Tibial nerve (tissue), 4 donors: ENCODE data around the gene ANAPC2. TPM values are rescaled to one million over a fixed set of nuclear protein-coding genes. Genes with fewer than 3 reads are reported as not detected.

Experiments used
- DNase-seq, 2 donors: peaks; one replicate each; pipeline ENCODE4 v3.0.0-alpha.2; 2019; ENCODE audit warnings: low spot score in 2 of 2
- H3K27ac ChIP-seq, 4 donors: fragments of 200-600 bp; sonication (generic) in 3 of 4; one replicate each; pipeline ENCODE4 v1.5.1; 2017 to 2019; ENCODE audit warnings: mild to moderate bottlenecking in 1 of 4
- H3K27me3 ChIP-seq, 2 donors: fragments of 200-600 bp; sonication (generic) in 1 of 2; one replicate each; pipeline versions ENCODE4 v1.5.1 to v1.6.0; 2017 to 2019
- H3K36me3 ChIP-seq, 3 donors: fragments of 200-600 bp; sonication (generic); one replicate each; pipeline ENCODE4 v1.5.1; 2018 to 2019
- H3K4me1 ChIP-seq, 4 donors: fragments of 200-600 bp; sonication (generic) in 3 of 4; one replicate each; pipeline ENCODE4 v1.5.1; 2017 to 2019
- H3K4me3 ChIP-seq, 4 donors: fragments of 200-600 bp; sonication (generic) in 3 of 4; one replicate each; pipeline ENCODE4 v1.5.1; 2017 to 2019; ENCODE audit warnings: mild to moderate bottlenecking in 1 of 4, moderate library complexity in 1 of 4
- H3K9me3 ChIP-seq, 4 donors: fragments of 200-600 bp; sonication (generic) in 3 of 4; one replicate each; pipeline ENCODE4 v1.5.1; 2017 to 2019
- CTCF ChIP-seq, 5 experiments: fragments of 200-600 bp in 3 of 5; fragments of 450-650 bp in 2 of 5; sonication (generic) in 3 of 5; IDR thresholded peaks; one replicate each; pipeline ENCODE4 v1.5.1; 2016 to 2019; ENCODE audit warnings: antibody characterized with exemption in 5 of 5, mild to moderate bottlenecking in 3 of 5, moderate library complexity in 2 of 5
- EP300 ChIP-seq, 2 donors: sonication (generic); formaldehyde crosslinking; IDR thresholded peaks; one replicate each; pipeline ENCODE4 v1.6.1; 2017; ENCODE audit warnings: antibody characterized with exemption in 2 of 2, mild to moderate bottlenecking in 1 of 2
- POLR2A ChIP-seq, 2 donors: fragments of 450-650 bp; IDR thresholded peaks; one replicate each; pipeline ENCODE4 v1.6.1; 2017; ENCODE audit warnings: antibody characterized with exemption in 2 of 2, mild to moderate bottlenecking in 2 of 2, moderate library complexity in 2 of 2
- WGBS, 2 donors: methylation state at CpG; one replicate each; pipeline ENCODE4 v1.1.5; 2018; 5-methylcytosine and 5-hydroxymethylcytosine counted together
- small RNA-seq: library from RNA; depleted of rRNA; stranded (forward); fragments of <200 nt; gene quantifications from one replicate; pipeline ENCODE3, GENCODE V24; 2016
- total RNA-seq, 4 donors: library from RNA; depleted of rRNA; stranded (reverse); fragments of >200 nt; gene quantifications; one replicate each; pipeline ENCODE4 v1.1.0, GENCODE V29; 2016

The ANAPC2 gene
- total RNA-seq, 4 donors from 2014 or later, result 41.6 to 73.0 (median 58.9) TPM

- H3K4me3 ChIP-seq, result peak overlapping the region in 3 of 4 donors; percentile 55 to 65 (median 61)
- H3K9me3 ChIP-seq, result peaks cover 0 to 28% (median 0%) of the 10 kb centered on the region in 4 donors
- H3K27ac ChIP-seq, result peak overlapping the region in 2 of 4 donors; percentile 14 to 79
- H3K27me3 ChIP-seq, result peaks cover 0 to 8% of the 10 kb centered on the region in 2 donors
- H3K36me3 ChIP-seq, result no peaks in the 10 kb centered on the region
- WGBS, 2 donors, result 62 to 64% methylated on average over 19 of the region's 19 CpGs
- H3K4me1 ChIP-seq, result peaks cover 0 to 33% (median 9%) of the 10 kb centered on the region in 4 donors
- TF ChIP-seq POLR2A (IDR thresholded peaks at IDR 0.05) (no peak), EP300 (IDR thresholded peaks at IDR 0.05) (no peak), CTCF (IDR thresholded peaks at IDR 0.05) (no peak)
- no peak for DNase-seq
These were observed 60.0 kb downstream of the ANAPC2 start for GRCh38 chr9:137128158-137128861.

- TF ChIP-seq CTCF (IDR thresholded peaks at IDR 0.05) (no peak), POLR2A (IDR thresholded peaks at IDR 0.05) (no peak), EP300 (IDR thresholded peaks at IDR 0.05) (no peak)
- peak overlapping the region in 2 of 4 donors; percentile 14 to 60 for H3K27ac ChIP-seq
- whole genome bisulfite sequencing, 2 donors, result 61 to 63% methylated on average over 24 of the region's 24 CpGs
- H3K4me3 ChIP-seq, result peak overlapping the region in 2 of 4 donors; percentile 26 to 34
- peaks cover 0 to 33% (median 9%) of the 10 kb centered on the region in 4 donors for H3K4me1 ChIP-seq
- no peak for DNase-seq
- H3K27me3 ChIP-seq, result peaks cover 0 to 5% of the 10 kb centered on the region in 2 donors
- H3K9me3 ChIP-seq, result peaks cover 0 to 24% (median 0%) of the 10 kb centered on the region in 4 donors
- H3K36me3 ChIP-seq, result no peaks in the 10 kb centered on the region
These were observed 60.8 kb downstream of the ANAPC2 start for GRCh38 chr9:137127301-137128157.

GRCh38 chr9:137126786-137127185, 61.6 kb downstream of the ANAPC2 start:
- DNase-seq, result no peak
- Histone ChIP-seq H3K4me1 (peaks cover 0 to 33% (median 9%) of the 10 kb centered on the region in 4 donors), H3K9me3 (peaks cover 0 to 18% (median 0%) of the 10 kb centered on the region in 4 donors), H3K27me3 (peaks cover 0 to 5% of the 10 kb centered on the region in 2 donors), H3K4me3 (peak overlapping the region in 1 of 4 donors; percentile 34), H3K36me3 (no peaks in the 10 kb centered on the region), H3K27ac (peak overlapping the region in 1 of 4 donors; percentile 60)
- no peak for TF ChIP-seq POLR2A (IDR thresholded peaks at IDR 0.05)
- no peak for TF ChIP-seq EP300 (IDR thresholded peaks at IDR 0.05)
- TF ChIP-seq CTCF (IDR thresholded peaks at IDR 0.05), result no peak
- WGBS, 2 donors, result 51 to 60% methylated on average over 3 of the region's 3 CpGs

Small RNA genes within 50 kb of the gene (small RNA-seq; reads per million reads assigned to genes)
- gene MIR3621, result not detected

Other genes with a start within 250 kb of the ANAPC2 start
- gene FBXW5, start 243.8 kb downstream of the ANAPC2 start, total RNA-seq, result 100 to 1,000 TPM; 138 to 227 (median 193) TPM
- gene C8G, start 243.3 kb downstream of the ANAPC2 start, total RNA-seq, result 1 to 10 TPM in 2 of 4 donors, not detected in 2; 3.3 to 5.1 TPM
- gene LCN12, start 236.3 kb downstream of the ANAPC2 start, total RNA-seq, result 10 to 100 TPM in 2 of 4 donors, 1 to 10 TPM in 2; 2.4 to 16.8 (median 7.8) TPM
- gene PTGDS, start 211.1 kb downstream of the ANAPC2 start, total RNA-seq, result 1,000 to 10,000 TPM; 1,059 to 8,972 (median 6,550) TPM
- 10 to 100 TPM; 14.7 to 86.3 (median 64.3) TPM for gene LCNL1, start 205.6 kb downstream of the ANAPC2 start, total RNA-seq
- 100 to 1,000 TPM in 1 of 4 donors, 10 to 100 TPM in 3; 65.7 to 142 (median 68.9) TPM for gene PAXX, start 196.1 kb downstream of the ANAPC2 start, total RNA-seq
- 100 to 1,000 TPM in 1 of 4 donors, 10 to 100 TPM in 2, 1 to 10 TPM in 1; 1.2 to 120 (median 38.0) TPM for gene CLIC3, start 192.0 kb downstream of the ANAPC2 start, total RNA-seq
- 100 to 1,000 TPM; 136 to 291 (median 196) TPM for gene ABCA2, start 160.3 kb downstream of the ANAPC2 start, total RNA-seq
- under 1 TPM in 1 of 4 donors, not detected in 3; 0.60 TPM for gene FUT7, start 156.5 kb downstream of the ANAPC2 start, total RNA-seq
- gene NPDC1, start 142.4 kb downstream of the ANAPC2 start, total RNA-seq, result 100 to 1,000 TPM in 3 of 4 donors, 10 to 100 TPM in 1; 80.6 to 269 (median 182) TPM
- gene ENTPD2, start 134.5 kb downstream of the ANAPC2 start, total RNA-seq, result 10 to 100 TPM in 3 of 4 donors, 1 to 10 TPM in 1; 7.0 to 21.0 (median 18.1) TPM
- under 1 TPM in 2 of 4 donors, not detected in 2; 0.22 to 0.90 TPM for gene SAPCD2, start 118.0 kb downstream of the ANAPC2 start, total RNA-seq
- 10 to 100 TPM in 2 of 4 donors, 1 to 10 TPM in 2; 8.1 to 20.7 (median 12.3) TPM for gene UAP1L1, start 111.0 kb downstream of the ANAPC2 start, total RNA-seq
- gene MAN1B1, start 101.6 kb downstream of the ANAPC2 start, total RNA-seq, result 10 to 100 TPM; 47.3 to 58.1 (median 52.1) TPM
- 100 to 1,000 TPM in 3 of 4 donors, 10 to 100 TPM in 1; 74.7 to 272 (median 145) TPM for gene DPP7, start 73.8 kb downstream of the ANAPC2 start, total RNA-seq
- under 1 TPM in 1 of 4 donors, not detected in 3; 0.21 TPM for gene GRIN1, start 49.4 kb downstream of the ANAPC2 start, total RNA-seq
- not detected for gene LRRC26, start 18.5 kb downstream of the ANAPC2 start, total RNA-seq
- gene TMEM210, start 16.5 kb downstream of the ANAPC2 start, total RNA-seq, result not detected
- 10 to 100 TPM; 37.3 to 73.9 (median 53.5) TPM for gene SSNA1, start 116 bp upstream of the ANAPC2 start, total RNA-seq
- 10 to 100 TPM in 1 of 4 donors, 1 to 10 TPM in 3; 6.8 to 12.3 (median 8.9) TPM for gene TPRN, start 12.2 kb upstream of the ANAPC2 start, total RNA-seq
- gene TMEM203, start 17.1 kb upstream of the ANAPC2 start, total RNA-seq, result 10 to 100 TPM; 23.1 to 47.9 (median 30.0) TPM
- 10 to 100 TPM in 3 of 4 donors, 1 to 10 TPM in 1; 9.4 to 20.1 (median 14.3) TPM for gene NDOR1, start 17.1 kb upstream of the ANAPC2 start, total RNA-seq
- 1 to 10 TPM in 3 of 4 donors, under 1 TPM in 1; 0.63 to 8.1 (median 1.5) TPM for gene RNF208, start 33.7 kb upstream of the ANAPC2 start, total RNA-seq
- not detected for gene CYSRT1, start 36.6 kb upstream of the ANAPC2 start, total RNA-seq
- gene RNF224, start 38.9 kb upstream of the ANAPC2 start, total RNA-seq, result not detected
- gene SLC34A3, start 42.3 kb upstream of the ANAPC2 start, total RNA-seq, result not detected
- gene TUBB4B, start 52.7 kb upstream of the ANAPC2 start, total RNA-seq, result 100 to 1,000 TPM; 102 to 190 (median 161) TPM
- gene STPG3, start 62.7 kb upstream of the ANAPC2 start, total RNA-seq, result not detected
- 10 to 100 TPM; 29.7 to 52.0 (median 38.7) TPM for gene NELFB, start 66.8 kb upstream of the ANAPC2 start, total RNA-seq
- gene TOR4A, start 89.2 kb upstream of the ANAPC2 start, total RNA-seq, result 10 to 100 TPM in 1 of 4 donors, 1 to 10 TPM in 3; 3.3 to 11.4 (median 4.3) TPM
- gene NRARP, start 113.7 kb upstream of the ANAPC2 start, total RNA-seq, result 10 to 100 TPM in 1 of 4 donors, 1 to 10 TPM in 3; 3.1 to 13.5 (median 3.9) TPM
- 10 to 100 TPM; 27.6 to 99.9 (median 55.2) TPM for gene EXD3, start 234.6 kb upstream of the ANAPC2 start, total RNA-seq
- 10 to 100 TPM in 2 of 4 donors, 1 to 10 TPM in 2; 6.3 to 11.4 (median 10.1) TPM for gene NOXA1, start 234.8 kb upstream of the ANAPC2 start, total RNA-seq